ENCODE results near the gene ZNF358.

Gene ZNF358

DNA sequence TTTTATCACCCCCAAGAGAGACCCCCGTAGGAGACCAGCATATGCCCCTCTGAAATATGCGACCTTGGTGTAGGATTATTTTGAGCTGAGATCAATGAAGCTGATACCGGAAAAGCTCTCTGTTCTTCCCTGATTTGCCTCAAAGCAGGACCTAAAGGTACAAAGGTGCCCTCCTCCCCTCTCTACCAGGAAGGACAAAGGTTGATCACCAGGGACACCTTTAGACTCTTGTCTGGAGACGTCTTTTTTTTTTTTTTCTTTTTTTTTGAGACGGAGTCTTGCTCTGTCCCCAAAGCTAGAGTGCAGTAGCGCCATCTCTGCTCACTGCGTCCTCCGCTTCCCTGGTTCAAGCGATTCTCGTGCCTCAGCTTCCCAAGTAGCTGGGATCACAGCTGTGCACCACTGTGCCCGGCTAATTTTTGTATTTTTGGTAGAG lies 26.3 kb upstream of the ZNF358 start:
- no peak for DNase-seq (ENCODE audit: low spot score)

DNA sequence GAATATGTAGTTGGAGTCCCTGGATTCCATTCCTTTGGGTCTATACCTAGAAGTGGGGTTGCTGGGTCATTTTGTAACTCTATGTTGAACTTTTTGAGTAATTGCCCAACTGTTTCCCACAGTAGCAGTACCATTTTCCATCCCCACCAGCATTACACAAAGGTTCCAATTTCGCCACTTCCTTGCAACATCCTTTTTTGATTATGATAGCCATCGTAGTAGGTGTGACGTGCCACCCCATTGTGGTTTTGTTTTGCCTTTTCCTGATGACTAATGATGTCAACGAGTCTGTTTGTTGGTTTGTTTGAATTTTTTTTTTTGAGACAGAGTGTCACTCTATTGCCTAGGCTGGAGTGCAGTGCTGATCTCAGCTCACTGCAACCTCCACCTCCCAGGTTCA lies 23.8 kb upstream of the ZNF358 start:
- peak; percentile 36 for DNase-seq (ENCODE audit: low spot score)

DNA sequence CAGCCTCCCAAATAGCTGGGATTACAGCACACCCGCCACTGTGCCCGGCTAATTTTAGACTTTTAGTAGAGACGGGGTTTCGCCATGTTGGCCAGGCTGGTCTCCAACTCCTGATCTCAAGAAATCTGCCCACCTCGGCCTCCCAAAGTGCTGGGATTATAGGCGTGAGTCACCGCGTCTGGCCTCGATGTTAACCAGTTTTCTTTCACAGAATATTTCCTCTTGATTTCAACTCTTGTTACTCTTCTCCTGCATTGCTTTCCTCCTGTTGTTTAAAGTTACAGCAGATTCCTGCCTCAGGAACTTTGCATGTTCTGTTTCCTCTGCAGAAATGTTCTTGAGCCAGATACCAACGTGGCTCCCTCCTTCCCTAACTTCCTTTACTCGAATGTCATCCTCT lies 23.3 kb upstream of the ZNF358 start:
- DNase-seq (ENCODE audit: low spot score) = no peak

- DNase-seq (ENCODE audit: low spot score) = no peak
Measured at GRCh38 chr19:7494416-7495098, 21.3 kb upstream of the ZNF358 start.

DNA sequence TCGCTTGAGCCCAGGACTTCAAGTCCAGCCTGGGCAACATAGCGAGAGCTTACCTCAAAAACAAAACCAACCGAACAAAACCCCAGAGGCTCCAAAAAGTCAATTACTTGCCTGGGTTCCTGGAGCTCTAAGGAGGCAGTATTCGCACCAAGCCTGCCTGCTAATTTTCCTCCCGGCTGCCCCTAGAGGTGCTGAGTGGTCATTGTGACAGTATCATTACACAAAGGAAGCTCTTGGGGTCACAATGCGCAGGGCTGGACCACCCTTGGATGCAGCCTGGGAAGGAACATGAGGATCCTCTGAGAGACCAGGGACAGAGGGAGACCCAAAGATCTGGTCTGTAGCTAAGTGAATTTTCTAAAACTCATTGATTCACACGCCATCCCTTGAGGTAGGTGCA lies 18.6 kb upstream of the ZNF358 start:
- no peak for DNase-seq (ENCODE audit: low spot score)

GRCh38 chr19:7500811-7501450 lies 15.0 kb upstream of the ZNF358 start:
- peak; percentile 77 for DNase-seq (ENCODE audit: low spot score)

DNA sequence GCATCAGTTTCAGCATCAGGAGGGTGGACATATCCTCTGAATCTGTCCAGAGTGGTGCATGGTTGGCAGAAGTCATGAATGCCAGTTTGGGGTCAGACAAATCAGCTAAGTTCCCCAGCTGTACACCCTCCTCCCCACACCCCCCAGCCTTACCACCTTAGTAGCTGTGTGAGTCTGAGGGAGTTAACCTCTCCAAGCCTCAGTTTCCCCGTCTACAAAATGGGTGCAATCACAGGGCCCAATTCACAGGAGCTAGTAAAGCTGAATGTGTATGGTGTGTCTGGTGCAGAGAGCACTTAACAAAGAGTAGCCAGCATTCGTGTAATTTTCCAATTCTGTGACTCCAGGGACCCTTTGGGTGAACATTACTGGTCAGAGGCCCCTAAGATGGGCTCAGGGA lies 13.4 kb upstream of the ZNF358 start:
- DNase-seq (ENCODE audit: low spot score) = no peak

DNA sequence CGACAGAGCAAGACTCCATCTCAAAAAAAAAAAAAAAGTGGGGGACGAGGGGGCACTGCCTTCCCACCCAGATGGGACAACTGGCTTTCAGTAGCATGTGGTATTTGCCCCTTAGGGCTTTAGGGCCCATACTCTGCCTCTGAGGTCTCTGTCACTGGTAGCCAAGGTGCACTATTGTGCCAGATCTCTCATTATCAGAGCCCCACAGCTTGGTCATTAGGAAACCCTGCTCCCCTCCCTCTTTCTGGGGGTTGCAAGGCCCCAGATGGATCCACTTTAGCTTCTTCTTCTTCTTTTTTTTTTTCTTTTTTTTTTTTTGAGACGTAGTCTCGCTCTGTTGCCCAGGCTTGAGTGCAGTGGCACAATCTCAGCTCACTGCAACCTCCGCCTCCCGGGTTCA lies 11.2 kb upstream of the ZNF358 start:
- no peak for DNase-seq (ENCODE audit: low spot score)

DNA sequence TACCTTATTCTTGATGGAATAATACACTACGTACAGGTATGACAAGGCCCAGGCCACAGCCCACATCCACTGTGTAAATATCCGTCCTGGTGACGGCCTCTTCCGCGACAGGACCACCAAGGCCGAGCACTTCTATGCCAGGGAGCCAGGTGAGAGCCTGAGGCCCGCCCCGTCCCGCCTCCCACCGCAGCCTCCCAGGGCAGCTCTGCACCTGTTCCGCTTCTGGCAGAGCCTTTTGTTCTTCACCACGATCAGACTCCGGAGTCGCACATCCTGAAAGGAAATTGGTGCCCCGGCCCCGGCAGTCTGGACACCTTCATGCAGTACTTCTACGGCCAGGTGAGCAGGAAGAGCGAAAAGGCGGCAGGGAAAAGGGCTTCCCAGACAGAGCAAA lies 10.6 kb upstream of the ZNF358 start:
- peak; percentile 65 for DNase-seq (ENCODE audit: low spot score)

DNA sequence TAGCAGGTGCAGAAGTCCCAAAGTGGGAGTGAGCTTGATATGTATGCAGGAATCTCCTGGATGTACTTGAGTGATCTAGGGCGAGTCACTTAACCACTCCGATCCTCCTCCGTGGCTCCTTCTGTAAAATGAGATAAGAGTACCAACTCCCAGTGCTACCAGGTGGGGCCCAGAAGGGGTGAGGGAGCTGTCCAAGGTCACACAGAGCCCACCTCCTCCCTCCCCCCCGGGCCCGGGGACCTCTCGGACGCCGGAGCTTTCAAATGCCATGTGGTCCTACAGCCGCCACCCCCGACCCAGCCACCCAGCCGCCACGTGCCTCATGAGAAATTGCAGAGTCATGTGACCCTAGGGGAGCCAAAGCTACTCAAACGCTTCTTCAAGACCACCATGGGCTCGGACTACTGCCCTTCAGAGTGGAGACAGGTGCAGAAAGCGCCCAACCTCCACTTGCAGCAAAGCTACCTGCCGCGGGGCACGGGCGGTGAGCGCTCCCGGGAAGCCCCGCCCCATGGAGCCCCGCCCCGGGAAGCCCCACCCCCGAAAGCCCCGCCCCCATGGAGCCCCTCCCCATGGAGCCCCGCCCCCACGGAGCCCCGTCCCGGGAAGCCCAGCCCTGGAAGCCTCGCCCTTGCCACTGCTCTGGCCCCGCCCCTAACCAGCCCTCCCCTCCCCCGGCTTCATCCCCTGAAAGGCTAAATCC lies 10.1 kb upstream of the ZNF358 start:
- no peak for DNase-seq (ENCODE audit: low spot score)

DNA sequence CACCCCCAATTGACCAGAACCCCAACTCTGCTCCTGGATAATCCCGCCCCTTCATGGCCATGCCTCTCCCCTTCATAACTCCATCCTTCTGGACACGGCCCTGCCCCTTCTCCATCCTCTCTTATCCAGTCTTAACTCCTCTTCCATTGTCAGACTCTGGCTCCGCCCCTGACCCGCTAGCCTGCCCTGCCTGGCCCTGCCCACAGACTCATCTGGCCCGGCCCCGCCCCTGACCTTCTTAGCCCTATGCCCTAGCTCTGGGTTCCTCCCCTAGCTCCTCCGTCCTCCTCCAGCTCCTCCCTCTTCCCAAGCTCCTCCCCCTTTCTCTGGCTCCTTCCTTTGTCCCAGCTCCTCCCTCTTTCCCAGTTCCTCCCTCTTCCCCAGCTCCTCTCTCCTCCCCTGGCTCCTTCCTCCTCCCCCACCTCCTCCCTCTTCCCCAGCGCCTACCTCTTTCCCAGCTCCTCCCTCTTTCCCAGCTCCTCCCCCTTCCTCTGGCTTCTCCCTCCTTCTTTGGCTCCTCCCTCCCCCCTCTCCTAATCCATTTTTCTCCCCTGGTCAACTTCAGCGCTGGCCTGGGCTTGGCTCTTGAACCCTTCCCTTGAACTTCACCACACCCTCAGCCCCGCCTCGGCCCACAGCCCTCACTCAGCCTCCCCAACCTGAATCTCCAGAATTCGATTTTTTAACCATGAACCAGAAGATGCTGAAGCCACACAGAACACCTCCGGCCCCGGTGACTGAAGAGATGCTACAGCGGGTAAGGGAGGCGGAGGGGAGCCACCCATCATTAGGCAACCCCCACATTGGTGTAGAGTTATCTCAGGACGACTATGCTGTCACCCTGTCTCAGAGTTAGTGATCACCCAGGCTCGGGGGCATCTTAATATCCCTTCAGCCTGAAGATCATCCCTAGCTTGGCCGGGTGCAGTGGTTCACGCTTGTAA lies 9.2 kb upstream of the ZNF358 start:
- DNase-seq (ENCODE audit: low spot score) = peak; percentile 95

GRCh38 chr19:7507884-7508283 lies 8.0 kb upstream of the ZNF358 start:
- peak; percentile 87 for DNase-seq (ENCODE audit: low spot score)

GRCh38 chr19:7509625-7510024 lies 6.3 kb upstream of the ZNF358 start:
- DNase-seq (ENCODE audit: low spot score) = no peak

GRCh38 chr19:7512400-7512851 lies 3.5 kb upstream of the ZNF358 start:
- DNase-seq (ENCODE audit: low spot score) = no peak

DNA sequence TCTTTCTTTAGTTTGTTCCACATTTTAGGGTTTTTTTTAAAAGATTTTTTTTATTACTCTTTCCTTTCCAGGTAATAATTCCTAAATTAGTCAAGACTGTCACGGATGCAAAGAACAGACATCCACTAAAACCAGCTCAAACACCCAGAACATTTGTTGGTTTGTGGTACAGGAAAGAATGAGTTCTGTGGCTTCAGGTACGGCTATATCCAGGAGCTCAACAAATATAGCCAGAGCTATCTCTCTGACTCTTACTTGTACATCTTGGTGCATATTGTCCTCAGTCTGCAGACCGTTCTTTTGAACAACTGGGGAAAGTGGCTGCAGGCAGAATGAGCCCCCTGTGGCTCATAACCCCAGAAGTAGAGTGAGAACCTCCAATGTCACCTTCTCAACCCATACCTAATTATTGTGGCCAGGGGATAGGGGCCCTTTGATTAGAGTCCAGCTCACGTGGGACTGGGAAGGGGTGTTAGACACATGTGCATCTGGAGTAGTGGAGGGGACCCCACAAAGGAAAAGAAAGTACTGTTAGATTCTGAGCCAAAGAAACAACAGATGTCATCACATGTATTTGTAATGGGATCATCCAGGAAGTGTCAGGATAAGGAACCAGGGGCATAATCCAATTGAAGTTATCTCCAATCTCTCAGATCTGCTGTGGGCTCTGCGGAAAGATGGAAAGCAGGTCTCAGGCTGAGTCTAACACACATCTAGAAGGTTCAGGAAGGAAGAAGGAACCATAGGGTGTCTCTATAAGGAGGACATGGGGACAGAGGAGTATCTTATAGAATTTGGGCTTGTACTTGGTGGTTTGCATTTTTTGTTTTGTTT lies 1.9 kb upstream of the ZNF358 start:
- DNase-seq (ENCODE audit: low spot score) = no peak

GRCh38 chr19:7515110-7515644 lies 726 bp upstream of the ZNF358 start:
- DNase-seq (ENCODE audit: low spot score) = no peak

GRCh38 chr19:7516333-7516732 lies 430 bp downstream of the ZNF358 start:
- no peak for DNase-seq (ENCODE audit: low spot score)

- DNase-seq (ENCODE audit: low spot score) = no peak
Measured at GRCh38 chr19:7516878-7517277, 975 bp downstream of the ZNF358 start.

GRCh38 chr19:7519361-7520130 lies 3.6 kb downstream of the ZNF358 start:
- no peak for DNase-seq (ENCODE audit: low spot score)

Data from SW480 (cell line).